Mesodermal cell (in vitro differentiated cells): ENCODE measurements around the gene SF1. TPM values are rescaled to one million over a fixed set of nuclear protein-coding genes. Genes with fewer than 3 reads are reported as not detected.
"Not testable (repeated sequence)": the region's sequence is repeated elsewhere in the genome, so short reads cannot be mapped to it uniquely, and the experiment has no call there.

Experiments
- H3K27ac ChIP-seq: 2 replicates; pipeline ENCODE4 v1.7.0; 2013; ENCODE audit warnings: mild to moderate bottlenecking, low read depth, low read length, moderate library complexity; ENCODE audit not compliant: severe bottlenecking
- H3K36me3 ChIP-seq: 2 replicates; pipeline ENCODE4 v1.7.1; 2013; ENCODE audit warnings: mild to moderate bottlenecking, low read length, moderate library complexity; ENCODE audit not compliant: control insufficient read depth, insufficient read depth
- H3K4me1 ChIP-seq: one replicate; pipeline ENCODE4 v1.7.1; 2013; ENCODE audit warnings: mild to moderate bottlenecking, low read length; ENCODE audit not compliant: insufficient read depth, control insufficient read depth, poor library complexity, severe bottlenecking
- H3K4me3 ChIP-seq: 2 replicates; pipeline ENCODE4 v1.7.0; 2013; ENCODE audit warnings: low read length, control low read depth, mild to moderate bottlenecking; ENCODE audit not compliant: insufficient read depth, poor library complexity, severe bottlenecking; ENCODE audit errors: extremely low read depth
- H3K9me3 ChIP-seq: 2 replicates; pipeline ENCODE4 v1.7.1; 2013; ENCODE audit warnings: mild to moderate bottlenecking, low read length, moderate library complexity; ENCODE audit not compliant: control insufficient read depth
- WGBS, 2 experiments: methylation state at CpG; one replicate each; pipeline ENCODE4 v1.1.5; 2013; ENCODE audit warnings: missing lambda C conversion rate in 2 of 2; ENCODE audit not compliant: insufficient coverage in 2 of 2; 5-methylcytosine and 5-hydroxymethylcytosine counted together
- polyA plus RNA-seq, 2 experiments: library from polyadenylated mRNA; stranded (reverse); fragments of 50-300 nt; gene quantifications; one replicate each; pipeline ENCODE4 v1.2.3, GENCODE V29; 2013

SF1 gene, protein sequence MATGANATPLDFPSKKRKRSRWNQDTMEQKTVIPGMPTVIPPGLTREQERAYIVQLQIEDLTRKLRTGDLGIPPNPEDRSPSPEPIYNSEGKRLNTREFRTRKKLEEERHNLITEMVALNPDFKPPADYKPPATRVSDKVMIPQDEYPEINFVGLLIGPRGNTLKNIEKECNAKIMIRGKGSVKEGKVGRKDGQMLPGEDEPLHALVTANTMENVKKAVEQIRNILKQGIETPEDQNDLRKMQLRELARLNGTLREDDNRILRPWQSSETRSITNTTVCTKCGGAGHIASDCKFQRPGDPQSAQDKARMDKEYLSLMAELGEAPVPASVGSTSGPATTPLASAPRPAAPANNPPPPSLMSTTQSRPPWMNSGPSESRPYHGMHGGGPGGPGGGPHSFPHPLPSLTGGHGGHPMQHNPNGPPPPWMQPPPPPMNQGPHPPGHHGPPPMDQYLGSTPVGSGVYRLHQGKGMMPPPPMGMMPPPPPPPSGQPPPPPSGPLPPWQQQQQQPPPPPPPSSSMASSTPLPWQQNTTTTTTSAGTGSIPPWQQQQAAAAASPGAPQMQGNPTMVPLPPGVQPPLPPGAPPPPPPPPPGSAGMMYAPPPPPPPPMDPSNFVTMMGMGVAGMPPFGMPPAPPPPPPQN
- 142 TPM for polyA plus RNA-seq (2013, experiment 1 of 2)
- 144 TPM for polyA plus RNA-seq (2013, experiment 2 of 2)

DNA sequence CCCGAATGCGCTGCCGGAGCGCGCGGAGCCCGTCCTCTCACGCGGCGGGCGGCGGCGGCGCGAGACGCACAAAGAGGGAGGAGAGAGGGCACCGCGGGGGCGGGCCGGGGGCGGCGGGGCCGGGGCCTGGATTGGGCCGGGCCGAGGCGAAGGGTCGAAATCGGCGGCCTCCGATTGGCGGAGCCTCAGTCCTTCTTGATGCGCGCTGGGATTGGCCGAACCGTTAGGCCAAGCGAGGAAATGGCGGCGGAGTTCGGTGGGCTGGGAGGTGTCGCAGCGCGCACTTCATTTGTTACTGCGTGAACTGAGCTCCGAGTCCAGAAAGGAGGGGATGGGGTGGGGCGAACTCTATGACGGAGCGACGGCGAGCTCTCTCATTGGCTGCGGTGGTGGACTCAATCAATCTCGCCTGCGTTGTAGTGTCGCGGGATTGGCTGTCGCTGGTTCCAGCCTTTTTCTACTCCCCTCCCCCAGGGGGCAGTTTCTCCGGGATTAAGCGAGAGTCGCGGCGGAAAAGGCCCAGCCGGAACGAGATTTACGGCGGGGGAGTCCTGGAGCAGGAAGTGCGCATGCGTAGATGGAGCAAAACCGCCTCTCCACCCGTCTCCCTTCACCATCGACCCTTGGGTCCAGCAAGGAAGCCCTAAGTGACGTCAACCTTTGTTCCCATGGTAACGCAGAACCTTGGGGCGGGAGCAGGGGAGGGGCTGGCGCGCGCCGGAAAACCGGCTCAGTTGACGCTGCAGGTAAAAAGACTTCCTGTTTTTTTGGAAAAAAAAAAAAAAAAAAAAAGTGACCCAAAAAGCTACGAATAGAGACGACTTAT is at the start of gene SF1:
Gene SF1 (minus strand): TSS at position 70 of the 826 bp plus-strand sequence. CDS start 150 bp downstream, outside the sequence.
- Histone ChIP-seq H3K4me1 (peaks cover 6% of the 10 kb centered on the region), H3K4me3 (peak within 1 kb of the TSS; percentile 86), H3K27ac (peak within 1 kb of the TSS; percentile 90), H3K36me3 (peaks cover 41% of the 10 kb centered on the region), H3K9me3 (no peaks in the 10 kb centered on the region)
- WGBS, 2 experiments: 0% methylated on average over 46 to 63 of the region's 80 CpGs

- H3K36me3 ChIP-seq: no peaks in the 10 kb centered on the region
- H3K9me3 ChIP-seq: no peaks in the 10 kb centered on the region
- H3K27ac ChIP-seq: no peak overlapping the region
- WGBS, 2 experiments: 93 to 96% methylated on average over 21 to 22 of the region's 22 CpGs
- no peaks in the 10 kb centered on the region for H3K4me1 ChIP-seq
- H3K4me3 ChIP-seq: no peak overlapping the region
Measured at GRCh38 chr11:64827451-64827839, 49.1 kb upstream of the SF1 start.

GRCh38 chr11:64826578-64827450 is 48.5 kb upstream of the SF1 start:
- Histone ChIP-seq H3K9me3 (no peaks in the 10 kb centered on the region), H3K36me3 (no peaks in the 10 kb centered on the region), H3K4me3 (no peak overlapping the region), H3K27ac (no peak overlapping the region), H3K4me1 (no peaks in the 10 kb centered on the region)
- WGBS, 2 experiments: 95 to 96% methylated on average over 51 to 52 of the region's 52 CpGs

DNA sequence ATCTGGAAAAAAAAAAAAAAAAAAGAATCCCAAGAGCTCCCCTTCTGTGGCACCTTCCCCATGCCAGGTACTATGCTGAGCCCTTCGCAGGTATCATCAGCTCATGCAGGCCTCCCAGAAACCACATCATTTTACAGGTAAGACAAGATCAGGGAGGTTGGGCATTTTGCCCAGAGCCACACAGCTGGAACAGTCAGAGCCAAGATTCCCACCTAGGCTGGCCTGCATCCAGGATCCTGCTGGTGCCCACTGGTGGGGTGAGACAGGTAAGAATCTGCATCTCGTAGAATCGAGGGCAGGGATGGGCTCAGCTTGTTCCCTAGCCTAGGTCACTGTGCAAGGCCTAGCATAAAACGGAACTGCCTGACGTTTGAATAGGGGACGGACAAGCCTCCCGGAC is 47.7 kb upstream of the SF1 start:
- Histone ChIP-seq H3K4me1 (no peaks in the 10 kb centered on the region), H3K4me3 (no peak overlapping the region), H3K27ac (no peak overlapping the region), H3K9me3 (no peaks in the 10 kb centered on the region), H3K36me3 (no peaks in the 10 kb centered on the region)
- WGBS, 2 experiments: 81 to 83% methylated on average over 6 of the region's 7 CpGs

GRCh38 chr11:64823568-64824119 is 45.3 kb upstream of the SF1 start:
- no peak overlapping the region for H3K4me3 ChIP-seq
- H3K36me3 ChIP-seq: no peaks in the 10 kb centered on the region
- no peaks in the 10 kb centered on the region for H3K4me1 ChIP-seq
- 80 to 82% methylated on average over 8 to 11 of the region's 11 CpGs for WGBS, 2 experiments
- H3K9me3 ChIP-seq: no peaks in the 10 kb centered on the region
- no peak overlapping the region for H3K27ac ChIP-seq

DNA sequence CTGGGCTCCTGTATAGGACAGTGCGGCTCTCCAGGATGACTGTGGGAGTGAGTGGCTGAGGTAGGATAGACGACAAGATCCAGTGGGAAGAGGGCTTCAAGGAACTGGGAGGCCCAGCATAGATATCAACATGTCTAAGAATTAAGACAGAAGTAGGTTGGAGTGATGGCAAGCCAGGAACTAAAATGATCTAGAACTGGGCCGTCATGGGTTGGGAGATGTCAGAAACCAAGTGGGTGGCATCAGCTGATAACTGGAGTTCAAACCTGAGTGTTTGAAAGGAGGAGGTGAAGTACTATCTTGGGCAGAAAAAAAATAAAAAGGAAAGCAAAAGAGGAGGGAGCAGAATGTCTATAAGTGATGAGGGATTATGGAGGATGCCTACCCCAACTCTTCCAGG is 39.1 kb upstream of the SF1 start:
- no peaks in the 10 kb centered on the region for H3K4me1 ChIP-seq
- no peak overlapping the region for H3K4me3 ChIP-seq
- no peaks in the 10 kb centered on the region for H3K36me3 ChIP-seq
- WGBS, 2 experiments: 94 to 97% methylated on average over 3 of the region's 3 CpGs
- no peaks in the 10 kb centered on the region for H3K9me3 ChIP-seq
- no peak overlapping the region for H3K27ac ChIP-seq

DNA sequence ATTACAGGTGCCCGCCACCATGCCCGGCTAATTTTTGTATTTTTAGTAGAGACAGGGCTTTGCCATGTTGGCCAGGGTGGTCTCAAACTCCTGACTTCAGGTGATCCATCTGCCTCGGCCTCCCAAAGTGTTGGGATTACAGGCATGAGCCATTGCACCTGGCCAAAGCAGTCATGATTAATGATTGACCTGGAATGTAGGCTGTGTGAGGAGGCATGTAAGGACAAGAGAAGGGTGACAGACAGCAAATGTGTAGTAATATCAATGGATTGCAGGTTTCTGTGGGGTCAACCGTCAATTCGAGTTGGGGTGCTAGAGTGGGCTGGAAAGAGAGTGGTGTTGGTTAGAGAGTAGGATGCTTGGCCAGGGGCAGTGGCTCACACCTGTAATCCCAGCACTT is 37.1 kb upstream of the SF1 start:
- not testable (repeated sequence) for H3K9me3 ChIP-seq, H3K36me3 ChIP-seq, H3K4me3 ChIP-seq, H3K27ac ChIP-seq, H3K4me1 ChIP-seq
- WGBS, 2 experiments: 90 to 97% methylated on average over 4 to 5 of the region's 5 CpGs

DNA sequence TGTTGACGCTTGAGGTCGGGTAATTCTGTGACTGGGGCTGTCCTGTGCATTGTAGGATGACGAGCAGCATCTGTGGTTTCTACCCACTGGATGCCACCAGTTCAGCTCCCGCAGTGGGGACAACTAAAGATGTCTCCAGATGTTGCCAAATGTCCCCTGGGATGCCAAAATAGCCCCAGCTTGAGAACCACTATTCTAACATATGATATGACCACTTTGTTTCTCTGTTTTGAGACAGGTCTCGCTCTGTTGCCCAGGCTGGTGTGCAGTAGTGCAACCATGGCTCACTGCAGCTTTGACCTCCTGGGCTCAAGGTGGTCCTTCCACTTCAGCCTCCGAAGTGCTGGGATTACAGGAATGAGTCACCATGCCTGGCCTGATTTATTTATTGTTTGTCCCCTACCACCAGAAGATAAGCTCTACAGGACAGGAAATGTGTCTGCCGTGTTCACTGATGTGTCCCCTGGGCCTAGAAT is 36.4 kb upstream of the SF1 start:
- no peaks in the 10 kb centered on the region for H3K4me1 ChIP-seq
- H3K27ac ChIP-seq: no peak overlapping the region
- no peaks in the 10 kb centered on the region for H3K36me3 ChIP-seq
- no peaks in the 10 kb centered on the region for H3K9me3 ChIP-seq
- 78 to 88% methylated on average over 7 of the region's 7 CpGs for WGBS, 2 experiments
- no peak overlapping the region for H3K4me3 ChIP-seq

DNA sequence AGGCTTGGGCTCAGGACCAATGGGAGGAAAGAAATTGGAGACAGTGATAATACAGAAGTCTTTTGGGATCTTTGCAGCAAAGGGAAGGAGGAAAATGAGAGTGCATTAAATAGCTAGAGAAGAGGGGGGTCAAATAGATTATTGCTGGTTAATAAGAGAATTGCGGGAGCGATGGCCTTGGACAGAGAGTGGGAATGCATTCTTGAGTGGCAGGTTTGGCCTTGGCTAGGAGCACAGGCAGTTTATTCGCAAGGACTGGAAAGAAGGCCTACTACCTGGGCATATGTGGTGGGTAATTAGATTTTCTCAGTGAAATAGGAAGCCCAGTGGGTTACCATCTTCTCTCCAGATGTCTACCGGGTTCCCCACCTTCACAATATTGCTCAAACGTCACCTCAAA is 35.5 kb upstream of the SF1 start:
- Histone ChIP-seq H3K9me3 (no peaks in the 10 kb centered on the region), H3K4me1 (peaks cover 3% of the 10 kb centered on the region), H3K4me3 (no peak overlapping the region), H3K27ac (no peak overlapping the region), H3K36me3 (peaks cover under 1% of the 10 kb centered on the region)
- 97 to 98% methylated on average over 5 of the region's 5 CpGs for WGBS, 2 experiments

- Histone ChIP-seq H3K4me1 (peaks cover 3% of the 10 kb centered on the region), H3K9me3 (no peaks in the 10 kb centered on the region), H3K36me3 (peaks cover 28% of the 10 kb centered on the region), H3K4me3 (peak overlapping the region; percentile 99), H3K27ac (no peak overlapping the region)
- 12 to 20% methylated on average over 1 to 7 of the region's 17 CpGs for WGBS, 2 experiments
Measured at GRCh38 chr11:64810891-64811272, 32.5 kb upstream of the SF1 start.
